ENCODE results near the gene CFAP45. TPM values are rescaled to one million over a fixed set of nuclear protein-coding genes. Genes with fewer than 3 reads are reported as not detected.

CFAP45 gene
- total and polyA plus RNA-seq, 8 donors, result 0.16 to 1.5 (median 0.44) TPM; not detected in 2

GRCh38 chr1:159942632-159943277 is 42.8 kb upstream of the CFAP45 start:
- no peaks in the 10 kb centered on the region for H3K9me3 ChIP-seq
- H3K4me1 ChIP-seq, result peaks cover 0 to 4% (median 4%) of the 10 kb centered on the region in 3 donors
- no peaks in the 10 kb centered on the region for H3K36me3 ChIP-seq
- TF ChIP-seq CTCF (IDR thresholded peaks at IDR 0.05), result no peak
- 78 to 79% methylated on average over 15 of the region's 15 CpGs for WGBS, 2 donors
- no peak overlapping the region for H3K4me3 ChIP-seq
- DNase-seq (no peak), ATAC-seq (no peak), FAIRE-seq (no peak)
- H3K27me3 ChIP-seq, result no peaks in the 10 kb centered on the region
- H3K27ac ChIP-seq, result no peak overlapping the region
- intact Hi-C loops (cut with DNase I), result no loop called here

GRCh38 chr1:159941591-159942560 is 41.9 kb upstream of the CFAP45 start:
- no peak for DNase-seq
- no peak for FAIRE-seq
- no peak for TF ChIP-seq CTCF (IDR thresholded peaks at IDR 0.05)
- no peak overlapping the region for H3K27ac ChIP-seq
- WGBS, 2 donors, result 71 to 81% methylated on average over 14 to 15 of the region's 15 CpGs
- ATAC-seq, result no peak
- H3K36me3 ChIP-seq, result no peaks in the 10 kb centered on the region
- intact Hi-C loops (cut with DNase I), result no loop called here
- no peaks in the 10 kb centered on the region for H3K9me3 ChIP-seq
- no peak overlapping the region for H3K4me3 ChIP-seq
- H3K27me3 ChIP-seq, result no peaks in the 10 kb centered on the region
- H3K4me1 ChIP-seq, result peaks cover 0 to 4% (median 4%) of the 10 kb centered on the region in 3 donors

GRCh38 chr1:159941141-159941540 is 41.2 kb upstream of the CFAP45 start:
- 68 to 81% methylated on average over 5 of the region's 5 CpGs for whole genome bisulfite sequencing, 2 donors
- intact Hi-C loops (cut with DNase I), result no loop called here
- Histone ChIP-seq H3K9me3 (no peaks in the 10 kb centered on the region), H3K27me3 (no peaks in the 10 kb centered on the region), H3K27ac (no peak overlapping the region), H3K4me1 (no peaks in the 10 kb centered on the region), H3K4me3 (no peak overlapping the region), H3K36me3 (no peaks in the 10 kb centered on the region)
- no peak for FAIRE-seq
- no peak for TF ChIP-seq CTCF (IDR thresholded peaks at IDR 0.05)
- no peak for ATAC-seq
- DNase-seq, result no peak

- TF ChIP-seq CTCF (IDR thresholded peaks at IDR 0.05), result no peak
- no peaks in the 10 kb centered on the region for H3K36me3 ChIP-seq
- H3K27ac ChIP-seq, result no peak overlapping the region
- H3K4me1 ChIP-seq, result no peaks in the 10 kb centered on the region
- WGBS, 2 donors, result 89 to 94% methylated on average over 11 of the region's 11 CpGs
- H3K4me3 ChIP-seq, result no peak overlapping the region
- FAIRE-seq (no peak), DNase-seq (no peak), ATAC-seq (no peak)
- intact Hi-C loops (cut with DNase I), result no loop called here
- no peaks in the 10 kb centered on the region for H3K27me3 ChIP-seq
- no peaks in the 10 kb centered on the region for H3K9me3 ChIP-seq
Measured at GRCh38 chr1:159940006-159940620, 40.1 kb upstream of the CFAP45 start.
